Measurements from ENCODE around the gene RECQL.
"Not testable (repeated sequence)": the region's sequence is repeated elsewhere in the genome, so short reads cannot be mapped to it uniquely, and the experiment has no call there.

The RECQL gene

DNA sequence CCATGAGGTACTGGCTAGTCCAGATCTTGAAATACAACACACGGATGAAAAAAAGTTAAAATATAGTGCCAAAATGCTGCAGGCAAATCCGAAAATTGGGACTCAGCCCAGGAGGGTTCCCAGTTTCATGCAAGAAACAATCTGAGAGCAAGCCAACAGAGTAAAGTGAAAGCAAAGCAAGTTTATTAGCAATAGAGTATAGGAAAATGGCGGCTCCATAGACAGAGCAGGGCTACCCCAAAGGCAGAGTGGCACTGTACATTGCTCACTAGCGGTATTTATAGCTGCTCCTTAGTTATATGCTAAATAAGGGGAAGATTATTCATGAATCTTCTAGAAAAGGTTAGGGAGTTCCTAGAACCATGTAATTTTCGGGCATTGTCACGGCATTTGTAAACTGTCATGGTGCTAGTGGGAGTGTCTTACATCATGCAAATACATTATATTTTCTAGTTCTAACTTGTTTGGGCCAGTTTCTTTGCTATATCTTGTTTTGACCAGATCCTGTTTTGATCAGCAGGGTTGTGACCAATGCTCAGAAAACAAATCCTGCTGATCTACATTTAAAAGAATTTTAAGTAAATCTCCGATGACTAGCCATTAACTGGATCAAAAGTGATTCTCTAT, 29.1 kb downstream of the RECQL start:
- ATAC-seq = no peak
- Mint-ChIP-seq H3K9me3 (no peaks in the 10 kb centered on the region), H3K4me1 (no peaks in the 10 kb centered on the region), H3K36me3 (peaks cover 39% of the 10 kb centered on the region), H3K4me3 (no peak overlapping the region), H3K27me3 (no peaks in the 10 kb centered on the region), H3K27ac (no peak overlapping the region)

DNA sequence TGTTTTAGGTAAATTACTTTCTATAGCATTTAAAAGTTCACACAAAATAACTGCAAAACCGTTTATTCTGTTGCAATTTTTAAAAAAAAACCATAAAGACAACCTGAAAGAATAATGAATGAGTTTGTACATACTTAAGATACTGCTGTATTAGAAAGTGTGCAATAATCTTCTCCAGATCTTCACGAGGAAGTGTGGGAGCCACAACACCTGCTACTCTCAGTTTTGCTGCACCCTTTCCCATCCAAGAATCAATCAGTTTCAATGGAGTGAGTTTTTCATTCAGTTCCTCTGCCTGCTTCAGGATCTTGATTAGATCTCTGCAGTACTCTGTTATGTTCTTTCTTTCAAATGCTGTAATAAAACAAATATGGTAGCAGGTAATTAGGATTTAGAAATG, 30.1 kb downstream of the RECQL start:
- Mint-ChIP-seq H3K4me3 (no peak overlapping the region), H3K36me3 (peaks cover 31% of the 10 kb centered on the region), H3K4me1 (no peaks in the 10 kb centered on the region), H3K27me3 (no peaks in the 10 kb centered on the region), H3K9me3 (no peaks in the 10 kb centered on the region), H3K27ac (no peak overlapping the region)
- ATAC-seq = no peak

DNA sequence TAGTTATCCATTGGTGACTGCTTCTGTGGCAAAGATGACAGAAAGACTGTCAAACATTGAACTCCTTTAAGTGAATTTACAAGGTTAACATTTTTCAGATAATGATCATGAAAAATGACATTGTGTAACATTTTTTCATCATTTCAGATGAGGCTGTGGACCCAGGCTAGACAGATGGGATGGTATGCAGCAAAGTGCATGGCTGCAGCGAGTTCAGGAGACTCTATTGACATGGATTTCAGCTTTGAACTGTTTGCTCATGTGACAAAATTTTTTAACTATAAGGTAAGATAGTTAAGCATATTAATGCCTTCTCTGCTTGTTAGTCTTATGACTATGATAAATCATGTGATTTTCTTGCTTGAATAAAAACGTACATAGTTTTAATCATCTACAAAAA, 34.1 kb downstream of the RECQL start:
- H3K27me3 Mint-ChIP-seq, H3K27ac Mint-ChIP-seq, H3K9me3 Mint-ChIP-seq, H3K4me3 Mint-ChIP-seq, H3K4me1 Mint-ChIP-seq, ATAC-seq: not testable (repeated sequence)
- peaks cover 42% of the 10 kb centered on the region for H3K36me3 Mint-ChIP-seq

- H3K9me3 Mint-ChIP-seq = no peaks in the 10 kb centered on the region
- no peak overlapping the region for H3K27ac Mint-ChIP-seq
- ATAC-seq = no peak
- H3K4me1 Mint-ChIP-seq = no peaks in the 10 kb centered on the region
- no peak overlapping the region for H3K4me3 Mint-ChIP-seq
- peaks cover 42% of the 10 kb centered on the region for H3K36me3 Mint-ChIP-seq
- no peaks in the 10 kb centered on the region for H3K27me3 Mint-ChIP-seq
Observed at GRCh38 chr12:21459474-21459873, 42.0 kb downstream of the RECQL start.

GRCh38 chr12:21456291-21456780, 45.1 kb downstream of the RECQL start:
- Mint-ChIP-seq H3K27ac (peak overlapping the region; percentile 7), H3K27me3 (no peaks in the 10 kb centered on the region), H3K4me3 (no peak overlapping the region), H3K36me3 (peaks cover 27% of the 10 kb centered on the region), H3K9me3 (no peaks in the 10 kb centered on the region), H3K4me1 (no peaks in the 10 kb centered on the region)
- no peak for ATAC-seq

- no peak overlapping the region for H3K4me3 Mint-ChIP-seq
Observed at GRCh38 chr12:21453312-21453852, 48.1 kb downstream of the RECQL start.

DNA sequence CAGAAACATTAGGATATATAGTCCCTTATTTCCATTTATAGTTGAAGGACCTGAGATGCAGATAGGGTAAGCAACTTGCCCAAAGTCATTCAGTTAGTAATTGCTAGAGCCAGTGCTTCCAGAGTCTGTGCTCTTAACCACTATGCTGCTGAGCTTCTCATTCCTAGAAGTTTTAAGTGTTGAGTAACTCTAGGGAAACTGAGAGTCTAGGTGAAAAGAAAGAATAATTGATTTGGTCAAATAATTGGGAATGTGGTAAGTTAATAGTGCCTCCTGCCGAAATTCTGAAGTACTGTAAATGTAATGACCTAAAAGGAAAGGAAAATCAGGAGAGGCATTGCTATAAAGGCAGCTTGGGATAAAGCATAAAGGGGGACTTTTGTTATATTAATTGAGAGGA, 49.9 kb downstream of the RECQL start:
- Mint-ChIP-seq H3K4me3 (no peak overlapping the region), H3K9me3 (no peaks in the 10 kb centered on the region), H3K4me1 (no peaks in the 10 kb centered on the region), H3K36me3 (peaks cover 30% of the 10 kb centered on the region), H3K27ac (no peak overlapping the region), H3K27me3 (no peaks in the 10 kb centered on the region)
- ATAC-seq = no peak

More at GRCh38 chr12:21453312-21453852, 48.1 kb downstream of the RECQL start:
- Mint-ChIP-seq H3K27me3 (no peaks in the 10 kb centered on the region), H3K27ac (no peak overlapping the region), H3K36me3 (peaks cover 36% of the 10 kb centered on the region), H3K9me3 (no peaks in the 10 kb centered on the region), H3K4me1 (no peaks in the 10 kb centered on the region)
- ATAC-seq = no peak

- H3K4me3 Mint-ChIP-seq = no peak overlapping the region
- H3K27ac Mint-ChIP-seq = no peak overlapping the region
- ATAC-seq = no peak
- no peaks in the 10 kb centered on the region for H3K9me3 Mint-ChIP-seq
- H3K4me1 Mint-ChIP-seq = peaks cover 22% of the 10 kb centered on the region
- H3K36me3 Mint-ChIP-seq = peaks cover 51% of the 10 kb centered on the region
- H3K27me3 Mint-ChIP-seq = no peaks in the 10 kb centered on the region
Observed at GRCh38 chr12:21444193-21445146, 57.0 kb downstream of the RECQL start.

DNA sequence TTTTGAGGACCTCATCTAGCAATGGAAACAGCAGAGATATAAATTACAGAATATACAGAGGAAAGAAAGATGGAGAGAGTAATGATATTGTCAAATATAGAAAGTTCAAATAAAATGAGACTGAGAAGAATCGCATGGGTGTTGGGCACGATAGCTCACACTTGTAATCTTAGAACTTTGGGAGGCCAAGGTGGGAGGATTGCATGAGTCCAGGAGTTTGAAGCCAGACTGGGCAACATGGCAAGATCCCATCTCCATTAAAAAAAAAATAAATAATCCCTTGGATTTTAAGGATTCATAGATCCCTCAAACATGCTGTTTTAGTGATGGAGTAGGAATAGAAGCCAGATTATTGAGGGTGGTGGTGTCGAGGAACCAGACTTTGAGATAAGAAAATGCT, 62.1 kb downstream of the RECQL start:
- Mint-ChIP-seq H3K4me1 (peaks cover 38% of the 10 kb centered on the region), H3K27ac (peak overlapping the region; percentile 99), H3K4me3 (peak overlapping the region; percentile 98), H3K27me3 (no peaks in the 10 kb centered on the region), H3K9me3 (no peaks in the 10 kb centered on the region), H3K36me3 (peaks cover 22% of the 10 kb centered on the region)
- ATAC-seq = no peak

DNA sequence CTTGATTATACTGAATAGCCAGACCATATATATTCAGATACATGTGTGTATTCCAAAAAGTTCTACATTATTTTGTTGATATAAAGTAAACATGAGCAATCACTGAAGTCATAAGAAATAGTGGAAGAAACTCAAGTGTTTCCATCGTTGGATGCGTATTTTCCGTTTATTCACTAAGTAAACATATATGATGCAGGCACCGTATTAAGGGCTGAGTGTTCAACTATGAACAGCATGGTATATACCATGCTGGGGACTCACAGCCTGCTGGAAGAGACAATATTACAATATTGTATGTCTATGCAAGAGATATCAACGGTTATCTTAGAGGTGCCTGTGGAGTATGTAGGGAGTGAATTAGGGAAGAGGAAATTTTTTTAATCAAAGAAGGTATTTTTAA, 62.8 kb downstream of the RECQL start:
- no peaks in the 10 kb centered on the region for H3K9me3 Mint-ChIP-seq
- peak overlapping the region; percentile 98 for H3K4me3 Mint-ChIP-seq
- H3K36me3 Mint-ChIP-seq = peaks cover 22% of the 10 kb centered on the region
- ATAC-seq = no peak
- H3K27me3 Mint-ChIP-seq = no peaks in the 10 kb centered on the region
- peak overlapping the region; percentile 99 for H3K27ac Mint-ChIP-seq
- peaks cover 38% of the 10 kb centered on the region for H3K4me1 Mint-ChIP-seq

DNA sequence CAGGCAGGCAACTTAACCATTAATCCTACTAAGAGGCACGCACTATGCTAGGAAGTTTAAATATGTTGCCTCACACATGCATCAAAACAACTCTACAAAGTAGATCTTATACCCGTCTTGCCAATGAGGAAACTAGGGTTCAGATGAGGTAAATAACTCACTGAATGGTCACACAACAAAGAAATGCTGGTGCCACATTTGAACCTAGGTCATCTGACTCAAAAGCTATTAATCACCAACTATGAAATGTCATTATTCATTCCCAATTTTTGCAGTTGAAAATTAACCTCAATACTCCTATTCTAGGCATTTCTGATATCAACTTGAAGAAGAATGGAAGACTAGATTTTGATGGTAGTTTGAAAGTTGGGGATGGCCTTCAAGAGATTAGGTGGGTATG, 66.7 kb downstream of the RECQL start:
- Mint-ChIP-seq H3K27ac (no peak overlapping the region), H3K27me3 (no peaks in the 10 kb centered on the region), H3K4me3 (no peak overlapping the region), H3K9me3 (no peaks in the 10 kb centered on the region), H3K4me1 (peaks cover 18% of the 10 kb centered on the region), H3K36me3 (peaks cover 8% of the 10 kb centered on the region)
- no peak for ATAC-seq

- Mint-ChIP-seq H3K27me3 (no peaks in the 10 kb centered on the region), H3K4me3 (no peak overlapping the region), H3K4me1 (peaks cover 7% of the 10 kb centered on the region), H3K9me3 (no peaks in the 10 kb centered on the region), H3K27ac (no peak overlapping the region), H3K36me3 (no peaks in the 10 kb centered on the region)
- no peak for ATAC-seq
Observed at GRCh38 chr12:21433525-21433924, 67.9 kb downstream of the RECQL start.

GRCh38 chr12:21429994-21430393, 71.4 kb downstream of the RECQL start:
- Mint-ChIP-seq H3K4me3 (no peak overlapping the region), H3K9me3 (no peaks in the 10 kb centered on the region), H3K36me3 (no peaks in the 10 kb centered on the region), H3K4me1 (no peaks in the 10 kb centered on the region), H3K27me3 (peaks cover 9% of the 10 kb centered on the region), H3K27ac (no peak overlapping the region)
- no peak for ATAC-seq

DNA sequence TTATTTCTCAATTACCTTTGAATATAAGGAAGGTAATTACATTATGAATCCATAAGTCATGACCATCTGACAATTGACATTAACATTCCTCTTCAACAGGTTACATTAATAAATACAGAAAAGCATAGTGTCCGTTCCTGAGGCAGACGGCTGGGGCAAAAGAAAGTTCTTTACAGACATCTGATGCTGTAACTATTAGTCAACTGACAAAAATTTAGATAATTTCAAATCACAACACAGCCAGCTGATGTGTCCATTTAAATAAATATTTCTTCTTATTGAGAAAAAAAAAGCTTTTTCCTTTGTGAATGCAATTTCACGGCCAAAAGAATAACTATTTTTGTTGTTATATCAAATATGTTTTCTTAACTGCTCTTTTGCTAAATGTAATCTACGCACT, 73.2 kb downstream of the RECQL start:
- Mint-ChIP-seq H3K4me3 (no peak overlapping the region), H3K27ac (no peak overlapping the region), H3K36me3 (no peaks in the 10 kb centered on the region), H3K4me1 (no peaks in the 10 kb centered on the region), H3K9me3 (no peaks in the 10 kb centered on the region), H3K27me3 (peaks cover 9% of the 10 kb centered on the region)
- ATAC-seq = no peak

DNA sequence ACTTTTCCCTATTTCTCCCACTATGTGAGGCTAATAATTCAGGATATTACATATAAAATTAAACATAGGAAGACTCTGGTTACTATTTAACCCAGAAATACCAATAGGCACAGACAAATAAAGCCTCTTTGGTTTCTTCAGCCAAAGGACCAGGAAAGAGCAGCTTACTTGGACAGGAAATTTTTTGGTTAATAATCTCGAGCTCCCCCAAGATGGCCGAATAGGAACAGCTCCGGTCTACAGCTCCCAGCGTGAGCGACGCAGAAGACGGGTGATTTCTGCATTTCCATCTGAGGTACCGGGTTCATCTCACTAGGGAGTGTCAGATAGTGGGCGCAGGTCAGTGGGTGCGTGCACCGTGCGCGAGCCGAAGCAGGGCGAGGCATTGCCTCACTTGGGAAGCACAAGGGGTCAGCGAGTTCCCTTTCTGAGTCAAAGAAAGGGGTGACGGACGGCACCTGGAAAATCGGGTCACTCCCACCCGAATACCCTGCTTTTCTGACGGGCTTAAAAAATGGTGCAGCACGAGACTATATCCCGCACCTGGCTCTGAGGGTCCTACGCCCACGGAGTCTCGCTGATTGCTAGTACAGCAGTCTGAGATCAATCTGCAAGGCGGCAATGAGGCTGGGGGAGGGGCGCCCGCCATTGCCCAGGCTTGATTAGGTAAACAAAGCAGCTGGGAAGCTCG, 82.3 kb downstream of the RECQL start:
- H3K36me3 Mint-ChIP-seq, H3K4me3 Mint-ChIP-seq: not testable (repeated sequence)
- peaks cover 19% of the 10 kb centered on the region for H3K27me3 Mint-ChIP-seq

More for the DNA sequence above, 82.3 kb downstream of the RECQL start:
- not testable (repeated sequence) for ATAC-seq, H3K27ac Mint-ChIP-seq, H3K4me1 Mint-ChIP-seq, H3K9me3 Mint-ChIP-seq
